IMR-90 (cell line): ENCODE measurements around the gene UBE2B. TPM values are rescaled to one million over a fixed set of nuclear protein-coding genes. Genes with fewer than 3 reads are reported as not detected.

Source experiments
- ATAC-seq: fragments of 200-7000 bp; cut with Tn5 transposase; 2 replicates; pipeline ENCODE4 v1.9.1; 2020; ENCODE audit warnings: low read depth, mild to moderate bottlenecking, moderate library complexity
- BruUV-seq: library from RNA; stranded (reverse); fragments of 400-500 nt; replicated peaks from 2 replicates; lab custom pipeline; 2021; lab: Mats Ljungman, UMichigan
- CTCF ChIA-PET: fragments of 300-600 bp; formaldehyde crosslinking; extraction: SDS; loops from one replicate; lab custom pipeline; 2021; ENCODE audit warnings: antibody characterized with exemption; lab: Yijun Ruan, JAX
- POLR2A ChIA-PET: fragments of 300-600 bp; sonication (Branson Sonifier 250); formaldehyde crosslinking; loops from one replicate; lab custom pipeline; 2022; ENCODE audit warnings: antibody characterized with exemption; ENCODE audit not compliant: unreplicated experiment; lab: Charles Lee
- DNase-seq: peaks from one replicate; pipeline ENCODE4 v3.0.0; 2013
- H2AFZ ChIP-seq: replicated peaks from 2 replicates; pipeline ENCODE3; 2013; ENCODE audit warnings: low read length, mild to moderate bottlenecking; ENCODE audit not compliant: poor library complexity
- H2AK5ac ChIP-seq: 2 replicates; pipeline ENCODE4 v1.6.1; 2013; ENCODE audit warnings: low read depth, low read length, inconsistent platforms
- H2AK9ac ChIP-seq: replicated peaks from 2 replicates; pipeline ENCODE3; 2013; ENCODE audit warnings: mild to moderate bottlenecking, low read depth, low read length, moderate library complexity; ENCODE audit not compliant: poor library complexity
- H2BK120ac ChIP-seq: 2 replicates; pipeline ENCODE4 v1.6.1; 2013; ENCODE audit warnings: low read depth, low read length, inconsistent platforms
- H2BK15ac ChIP-seq: 3 replicates; pipeline ENCODE4 v1.6.1; 2013; ENCODE audit warnings: low read depth, low read length, inconsistent platforms
- H2BK20ac ChIP-seq: 2 replicates; pipeline ENCODE4 v1.6.1; 2013; ENCODE audit warnings: low read depth, mild to moderate bottlenecking, inconsistent platforms, low read length, moderate library complexity
- H2BK5ac ChIP-seq: 2 replicates; pipeline ENCODE4 v1.6.1; 2013; ENCODE audit warnings: mild to moderate bottlenecking, low read depth, low read length, inconsistent platforms; ENCODE audit not compliant: poor library complexity, severe bottlenecking
- H3K14ac ChIP-seq: replicated peaks from 2 replicates; pipeline ENCODE4 v1.6.1; 2013; ENCODE audit warnings: low read depth, low read length, inconsistent platforms
- H3K18ac ChIP-seq: 2 replicates; pipeline ENCODE4 v1.6.1; 2013; ENCODE audit warnings: low read depth, low read length, control low read depth
- H3K23ac ChIP-seq: 2 replicates; pipeline ENCODE4 v1.6.1; 2013; ENCODE audit warnings: low read depth, low read length, inconsistent platforms
- H3K27ac ChIP-seq: 2 replicates; pipeline ENCODE4 v1.5.1; 2013; ENCODE audit warnings: mild to moderate bottlenecking, control low read depth, low read length; ENCODE audit not compliant: insufficient read depth
- H3K27me3 ChIP-seq: 2 replicates; pipeline ENCODE4 v1.6.1; 2013; ENCODE audit warnings: low read length; ENCODE audit not compliant: control insufficient read depth, insufficient read depth
- H3K36me3 ChIP-seq: 2 replicates; pipeline ENCODE4 v1.6.1; 2013; ENCODE audit warnings: low read length, mixed read lengths; ENCODE audit not compliant: control insufficient read depth, insufficient read depth
- H3K4ac ChIP-seq: 2 replicates; pipeline ENCODE4 v1.6.1; 2013; ENCODE audit warnings: low read depth, low read length, inconsistent platforms
- H3K4me1 ChIP-seq: 2 replicates; pipeline ENCODE4 v1.6.1; 2013; ENCODE audit warnings: low read length, mixed read lengths; ENCODE audit not compliant: control insufficient read depth, insufficient read depth
- H3K4me2 ChIP-seq: 2 replicates; pipeline ENCODE4 v1.6.1; 2013; ENCODE audit warnings: low read depth, mild to moderate bottlenecking, control low read depth, low read length, moderate library complexity
- H3K4me3 ChIP-seq: 2 replicates; pipeline ENCODE4 v1.5.1; 2013; ENCODE audit warnings: low read depth, mild to moderate bottlenecking, control low read depth, low read length, moderate library complexity; ENCODE audit not compliant: insufficient read depth
- H3K56ac ChIP-seq: 2 replicates; pipeline ENCODE4 v1.6.1; 2013; ENCODE audit warnings: low read length, inconsistent platforms; ENCODE audit not compliant: insufficient read depth; ENCODE audit errors: extremely low read depth
- H3K79me1 ChIP-seq, 2 experiments: 2 replicates each; pipeline ENCODE4 v1.6.1; 2013; ENCODE audit warnings: low read length in 2 of 2, inconsistent platforms in 1 of 2, low read depth in 1 of 2
- H3K9ac ChIP-seq: 2 replicates; pipeline ENCODE4 v1.6.1; 2013; ENCODE audit warnings: low read depth, low read length, control low read depth
- H3K9me1 ChIP-seq: 2 replicates; pipeline ENCODE4 v1.6.1; 2013; ENCODE audit warnings: low read length, inconsistent platforms; ENCODE audit not compliant: insufficient read depth
- H3K9me3 ChIP-seq: 2 replicates; pipeline ENCODE4 v1.6.1; 2013; ENCODE audit warnings: low read length; ENCODE audit not compliant: control insufficient read depth, insufficient read depth
- H4K20me1 ChIP-seq: 2 replicates; pipeline ENCODE4 v1.6.1; 2013; ENCODE audit warnings: low read length, inconsistent platforms; ENCODE audit not compliant: insufficient read depth
- H4K5ac ChIP-seq: 2 replicates; pipeline ENCODE4 v1.6.1; 2013; ENCODE audit warnings: mild to moderate bottlenecking, low read depth, low read length, control low read depth
- H4K8ac ChIP-seq, 2 experiments: 2 replicates each; pipeline ENCODE4 v1.6.1; 2013; ENCODE audit warnings: low read depth in 2 of 2, low read length in 2 of 2, control low read depth in 1 of 2, inconsistent platforms in 1 of 2
- H4K91ac ChIP-seq: 2 replicates; pipeline ENCODE4 v1.6.1; 2013; ENCODE audit warnings: low read depth, low read length, inconsistent platforms; ENCODE audit not compliant: insufficient read depth
- BHLHE40 ChIP-seq: fragments of 150-350 bp; IDR thresholded peaks from 2 replicates; pipeline ENCODE4 v1.6.1; 2016; ENCODE audit warnings: mild to moderate bottlenecking, low read depth, low read length
- SMC3 ChIP-seq: fragments of 150-350 bp; IDR thresholded peaks from 2 replicates; pipeline ENCODE4 v1.6.1; 2016; ENCODE audit warnings: low read depth, mild to moderate bottlenecking, antibody characterized with exemption, low read length, moderate library complexity
- WGBS, 2 experiments: methylation state at CpG; one replicate each; pipeline versions ENCODE4 v1.1.5 to v1.1.7; 2013; ENCODE audit warnings: missing lambda C conversion rate in 2 of 2; ENCODE audit not compliant: insufficient read length in 1 of 2; ENCODE audit errors: extremely low coverage in 2 of 2; 5-methylcytosine and 5-hydroxymethylcytosine counted together
- dilution Hi-C: fragments of 300-500 bp; cut with HindIII; formaldehyde crosslinking; loops from one replicate; pipeline ENCODE4 v1.14.3; 2018; ENCODE audit warnings: low sequenced_read_pairs; ENCODE audit not compliant: unreplicated experiment
- in situ Hi-C: fragments of 300-500 bp; cut with MboI; formaldehyde crosslinking; loops from 3 replicates; pipeline ENCODE4 v1.14.3; 2019; ENCODE audit warnings: low sequenced_read_pairs, inconsistent platforms, mixed read lengths
- intact Hi-C: fragments of 100-400 bp; cut with micrococcal nuclease; formaldehyde crosslinking; loops from 2 replicates; pipeline ENCODE4 v1.10.0; 2022
- polyA plus RNA-seq, 3 experiments: library from polyadenylated mRNA; depleted of rRNA; stranded (reverse); fragments of >200 nt; gene quantifications; 2 replicates each; pipeline ENCODE4 v1.2.3, GENCODE V29; 2012; ENCODE audit warnings: low replicate concordance in 1 of 3
- total RNA-seq: library from RNA; depleted of rRNA; stranded (reverse); fragments of >200 nt; gene quantifications from 2 replicates; pipeline ENCODE4 v1.2.3, GENCODE V29; 2012

Gene UBE2B
- total and polyA plus RNA-seq, 2 of the 4 experiments (the other 2 are of a cell fraction): 6.3 to 46.0 TPM

GRCh38 chr5:134426361-134426760 lies 55.0 kb downstream of the UBE2B start:
- Histone ChIP-seq H3K18ac (no peak overlapping the region), H3K4me1 (no peaks in the 10 kb centered on the region), H2BK15ac (no peak overlapping the region), H3K56ac (no peak overlapping the region), H2BK5ac (no peak overlapping the region), H2BK120ac (no peak overlapping the region), H4K20me1 (no peaks in the 10 kb centered on the region), H2BK20ac (no peak overlapping the region), H3K23ac (no peak overlapping the region), H3K9ac (no peak overlapping the region), H3K79me1 (no peaks in the 10 kb centered on the region), H4K5ac (no peak overlapping the region), H3K27ac (no peak overlapping the region), H3K9me3 (no peaks in the 10 kb centered on the region), H4K91ac (no peak overlapping the region), H2AFZ (no peak overlapping the region), H4K8ac (no peak overlapping the region), H3K9me1 (no peaks in the 10 kb centered on the region), H2AK9ac (no peak overlapping the region), H3K4me2 (no peak overlapping the region), H3K36me3 (no peaks in the 10 kb centered on the region), H3K4ac (no peak overlapping the region), H3K27me3 (no peaks in the 10 kb centered on the region), H3K4me3 (no peak overlapping the region), H2AK5ac (no peak overlapping the region), H3K14ac (no peak overlapping the region)
- DNase-seq: no peak
- dilution Hi-C loops: no loop called here
- no peak for ATAC-seq
- TF ChIP-seq SMC3 (no peak), BHLHE40 (no peak)
- ChIA-PET CTCF (no interaction called here), POLR2A (no interaction called here)
- intact Hi-C loops: no loop called here
- 53% methylated on average over 5 of the region's 7 CpGs; no CpG with 5 or more reads in 1 of the 2 experiments for WGBS, 2 experiments
- in situ Hi-C loops: no loop called here
- BruUV-seq: no TSS peak
